ENCODE results near the gene C9.
"Not testable (repeated sequence)": the region's sequence is repeated elsewhere in the genome, so short reads cannot be mapped to it uniquely, and the experiment has no call there.

Gene C9

GRCh38 chr5:39273314-39273954 lies 90.9 kb downstream of the C9 start:
- TF ChIP-seq CTCF (IDR thresholded peaks at IDR 0.05; ENCODE audit: low read depth, low read length) = no peak
- DNase-seq (ENCODE audit: extremely low read depth, low read depth) = no peak

DNA sequence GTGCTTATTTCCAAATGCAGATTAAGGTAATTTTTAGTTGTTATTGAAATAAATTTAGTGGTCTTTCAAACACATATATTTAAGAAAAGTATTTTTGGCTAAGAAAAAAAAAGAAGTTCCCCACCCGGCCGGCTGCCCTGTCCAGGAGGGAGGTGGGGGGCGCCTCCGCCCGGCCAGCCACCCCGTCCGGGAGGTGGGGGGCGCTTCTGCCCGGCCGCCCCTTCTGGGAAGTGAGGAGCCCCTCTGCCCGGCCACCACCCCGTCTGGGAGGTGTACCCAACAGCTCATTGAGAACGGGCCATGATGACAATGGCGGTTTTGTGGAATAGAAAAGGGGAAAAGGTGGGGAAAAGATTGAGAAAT lies 91.4 kb downstream of the C9 start:
- not testable (repeated sequence) for DNase-seq (ENCODE audit: extremely low read depth, low read depth)

DNA sequence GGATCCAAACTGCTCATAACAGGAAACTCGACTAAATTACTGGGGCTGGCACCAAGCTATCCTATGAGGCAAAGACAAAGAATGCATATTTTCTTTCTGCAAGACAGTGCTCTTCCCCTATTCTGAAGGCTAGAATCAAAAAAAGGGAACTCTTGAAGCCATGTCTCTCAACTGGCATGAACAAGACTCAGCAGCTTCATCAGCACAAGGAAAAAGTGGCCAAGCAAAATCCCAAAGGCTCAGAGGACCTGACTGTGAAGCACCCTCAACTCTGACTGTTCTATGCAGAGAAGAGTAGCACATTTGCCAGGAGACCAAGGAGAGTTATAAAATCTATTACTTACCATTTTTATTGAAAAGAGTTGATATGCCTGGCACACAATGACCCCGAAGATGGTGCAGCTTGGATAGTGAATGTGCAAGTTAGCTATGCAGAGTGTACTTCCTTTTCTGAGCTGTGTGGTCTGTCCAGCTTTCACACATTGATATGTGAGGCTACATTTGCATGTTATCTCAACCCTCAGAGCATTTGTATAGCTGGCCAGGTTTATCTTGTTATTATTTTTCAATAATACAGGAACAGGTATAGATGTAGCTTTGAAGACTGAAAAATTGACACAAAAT lies 94.0 kb downstream of the C9 start:
- DNase-seq (ENCODE audit: extremely low read depth, low read depth) = no peak
- no peak for TF ChIP-seq CTCF (IDR thresholded peaks at IDR 0.05; ENCODE audit: low read depth, low read length)

GRCh38 chr5:39267186-39267585 lies 97.1 kb downstream of the C9 start:
- DNase-seq (ENCODE audit: extremely low read depth, low read depth) = no peak
- no peak for TF ChIP-seq CTCF (IDR thresholded peaks at IDR 0.05; ENCODE audit: low read depth, low read length)

DNA sequence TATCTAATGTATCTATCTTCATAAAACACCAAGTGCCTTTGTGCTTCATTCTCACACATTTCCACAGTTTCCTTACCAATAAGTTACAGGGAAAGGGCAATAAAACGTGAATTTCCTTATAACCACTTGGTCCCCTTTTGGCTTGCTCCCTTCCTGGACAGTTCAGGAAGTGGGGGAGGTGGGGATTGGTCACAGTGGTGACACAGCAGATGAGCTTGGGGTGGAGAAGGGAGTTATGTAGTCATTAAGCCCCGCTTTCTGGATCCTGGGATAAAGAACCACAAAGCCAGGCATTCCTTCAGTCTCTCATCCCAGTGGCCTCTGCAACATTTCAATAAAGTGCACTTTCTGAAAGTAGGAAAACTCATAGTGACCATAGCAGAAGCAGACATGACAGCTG lies 97.9 kb downstream of the C9 start:
- no peak for TF ChIP-seq CTCF (IDR thresholded peaks at IDR 0.05; ENCODE audit: low read depth, low read length)
- DNase-seq (ENCODE audit: extremely low read depth, low read depth) = no peak

- TF ChIP-seq CTCF (IDR thresholded peaks at IDR 0.05; ENCODE audit: low read depth, low read length) = no peak
These were observed 99.8 kb downstream of the C9 start for GRCh38 chr5:39264528-39264927.

GRCh38 chr5:39262981-39263380 lies 101.3 kb downstream of the C9 start:
- no peak for TF ChIP-seq CTCF (IDR thresholded peaks at IDR 0.05; ENCODE audit: low read depth, low read length)
- DNase-seq (ENCODE audit: extremely low read depth, low read depth) = no peak

More at GRCh38 chr5:39264528-39264927, 99.8 kb downstream of the C9 start:
- no peak for DNase-seq (ENCODE audit: extremely low read depth, low read depth)

DNA sequence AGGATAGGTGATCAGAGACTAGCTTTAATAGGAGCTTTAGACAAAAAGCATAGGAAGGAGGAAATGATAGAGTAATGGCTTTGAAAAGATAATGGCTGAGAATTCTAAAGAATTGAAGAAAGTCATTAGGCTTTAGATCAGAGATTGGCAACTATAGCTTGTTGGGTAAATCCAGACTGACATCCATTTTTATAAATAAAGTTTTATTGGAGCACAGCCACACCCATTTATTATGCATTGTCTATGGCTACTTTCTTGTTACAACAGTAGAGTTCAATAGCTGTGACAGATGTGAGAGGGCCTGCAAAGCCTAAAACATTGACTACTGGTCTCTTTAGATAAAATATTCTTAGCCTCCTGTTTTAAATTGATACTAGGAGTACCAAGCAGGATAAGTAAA lies 104.2 kb downstream of the C9 start:
- TF ChIP-seq CTCF (IDR thresholded peaks at IDR 0.05; ENCODE audit: low read depth, low read length) = no peak
- no peak for DNase-seq (ENCODE audit: extremely low read depth, low read depth)
